CD4-positive, alpha-beta T cell (primary cell): ENCODE data around the gene MAPK14. TPM values are rescaled to one million over a fixed set of nuclear protein-coding genes. Genes with fewer than 3 reads are reported as not detected.
"Not testable (repeated sequence)": the region's sequence is repeated elsewhere in the genome, so short reads cannot be mapped to it uniquely, and the experiment has no call there.

Experiments
- ATAC-seq: fragments of 200-7000 bp; cut with Tn5 transposase; one replicate; pipeline ENCODE4 v1.10.0; 2022; ENCODE audit warnings: mild to moderate bottlenecking; ENCODE audit not compliant: poor library complexity
- CTCF ChIA-PET: fragments of 350-600 bp; sonication (Branson Sonifier 250); formaldehyde crosslinking; loops from one replicate; lab custom pipeline; 2021; ENCODE audit warnings: antibody characterized with exemption, inconsistent platforms; lab: Charles Lee
- POLR2A ChIA-PET: fragments of 350-600 bp; sonication (Branson Sonifier 250); formaldehyde crosslinking; loops from one replicate; lab custom pipeline; 2021; ENCODE audit warnings: antibody characterized with exemption, inconsistent platforms; lab: Charles Lee
- DNase-seq, 14 experiments: peaks; one replicate each; pipeline ENCODE4 v3.0.0-alpha.2; 2013 to 2020; ENCODE audit warnings: mixed read lengths in 2 of 14
- H3K27ac ChIP-seq, 2 donors: one replicate each; pipeline versions ENCODE4 v1.5.1 to v1.7.0; 2013; ENCODE audit warnings: low read length in 2 of 2, low read depth in 1 of 2, mild to moderate bottlenecking in 1 of 2
- H3K27me3 ChIP-seq, 2 experiments: 1 replicate in 1 of 2; 2 replicates in 1 of 2; pipeline versions ENCODE4 v1.6.1 to v1.7.0; 2013; ENCODE audit warnings: low read length in 2 of 2, control low read depth in 1 of 2, mild to moderate bottlenecking in 1 of 2, moderate library complexity in 1 of 2; ENCODE audit not compliant: insufficient read depth in 2 of 2, control insufficient read depth in 1 of 2
- H3K36me3 ChIP-seq: one replicate; pipeline ENCODE4 v1.6.1; 2013; ENCODE audit warnings: low read length, control low read depth; ENCODE audit not compliant: insufficient read depth
- H3K4me1 ChIP-seq: one replicate; pipeline ENCODE4 v1.6.1; 2013; ENCODE audit warnings: low read length, control low read depth; ENCODE audit not compliant: insufficient read depth
- H3K4me3 ChIP-seq: one replicate; pipeline ENCODE4 v1.5.1; 2013; ENCODE audit warnings: mild to moderate bottlenecking, low read length, moderate library complexity
- H3K9me3 ChIP-seq, 2 experiments: 1 replicate in 1 of 2; 2 replicates in 1 of 2; pipeline versions ENCODE4 v1.6.1 to v1.7.0; 2013; ENCODE audit warnings: low read length in 2 of 2, mild to moderate bottlenecking in 2 of 2, control low read depth in 1 of 2, moderate library complexity in 1 of 2; ENCODE audit not compliant: control insufficient read depth in 1 of 2, insufficient read depth in 1 of 2
- H3K27ac Mint-ChIP-seq: one replicate; pipeline ENCODE4 v1.8.0; 2020; ENCODE audit warnings: mixed read lengths
- H3K27me3 Mint-ChIP-seq: one replicate; pipeline ENCODE4 v1.8.0; 2021; ENCODE audit warnings: mixed read lengths
- H3K36me3 Mint-ChIP-seq: one replicate; pipeline ENCODE4 v1.8.0; 2021; ENCODE audit warnings: low read depth, mixed read lengths
- H3K4me1 Mint-ChIP-seq: one replicate; pipeline ENCODE4 v1.8.0; 2021; ENCODE audit warnings: low read depth, mixed read lengths
- H3K4me3 Mint-ChIP-seq: one replicate; pipeline ENCODE4 v1.8.0; 2020; ENCODE audit warnings: mild to moderate bottlenecking, mixed read lengths
- H3K9me3 Mint-ChIP-seq: one replicate; pipeline ENCODE4 v1.8.0; 2020; ENCODE audit warnings: mixed read lengths
- CTCF ChIP-seq: fragments of 200-600 bp; IDR thresholded peaks from one replicate; pipeline ENCODE4 v1.8.0; 2022; ENCODE audit warnings: antibody characterized with exemption, mild to moderate bottlenecking
- intact Hi-C, 2 experiments: fragments of 100-400 bp; cut with DNase I in 1 of 2; cut with micrococcal nuclease in 1 of 2; formaldehyde crosslinking; loops; one replicate each; pipeline versions ENCODE4 v1.15.1 to v1.9.0; 2023 to 2025; cut with DNase I, micrococcal nuclease
- polyA plus RNA-seq, 2 donors: library from polyadenylated mRNA; unstranded; fragments of 120-200 nt; gene quantifications; one replicate each; pipeline ENCODE4 v1.2.1, GENCODE V29; 2013
- total RNA-seq, 174 experiments: library from RNA in 2 of 174; stranded (reverse) in 2 of 174; gene quantifications; one replicate each; pipeline ENCODE4 v1.2.3 and lab custom pipeline; 2021 to 2026

Gene MAPK14
- total RNA-seq (10 to 100 TPM; 42.6 to 42.8 TPM), total RNA-seq (lab: John Stamatoyannopoulos, UW) (24.8 to 158 (median 94.5) reads per million in 172 experiments)
- 43.5 TPM for polyA plus RNA-seq (2013, experiment 1 of 2)
- 43.6 TPM for polyA plus RNA-seq (2013, experiment 2 of 2)

GRCh38 chr6:36027501-36028087, at the start of gene MAPK14:
Gene MAPK14, plus strand, starts transcription at chr6:36027808. Its CDS starts 350 bp downstream, at chr6:36028158.
- CTCF ChIA-PET = interaction anchor here (0.7 to 5.2 kb wide), 21 partner anchors 9 to 333 kb away, joined by 3 to 77 read pairs (median 4); no protein-coding TSS in a partner anchor
- Histone ChIP-seq H3K36me3 (no peaks in the 10 kb centered on the region), H3K9me3 (no peaks in the 10 kb centered on the region), H3K4me1 (peaks cover 34% of the 10 kb centered on the region), H3K27me3 (peaks cover 10 to 21% of the 10 kb centered on the region in 2 experiments), H3K4me3 (peak within 1 kb of the TSS; percentile 99), H3K27ac (peak within 1 kb of the TSS; percentile 53 to 85)
- Mint-ChIP-seq H3K27me3 (peaks cover 20% of the 10 kb centered on the region), H3K4me1 (peaks cover 44% of the 10 kb centered on the region), H3K27ac (peak within 1 kb of the TSS; percentile 83), H3K9me3 (no peaks in the 10 kb centered on the region), H3K36me3 (peaks cover 10% of the 10 kb centered on the region), H3K4me3 (peak within 1 kb of the TSS; percentile 96)
- intact Hi-C loops = loop anchor here (1.0 to 10.0 kb wide), 13 partner anchors 68 to 1787 kb away; partner anchors contain the start of genes BRPF3 (in 1 of the 2), KCTD20 (in 1 of the 2), PPIL1 (in 1 of the 2) and PXT1 (in 1 of the 2)
- ATAC-seq = peak; percentile 86
- peak; percentile 80 for TF ChIP-seq CTCF
- DNase-seq = peak; percentile 95 to 100 (median 98)
- POLR2A ChIA-PET = interaction anchor here (0.5 to 4.5 kb wide), 26 partner anchors 11 to 1672 kb away, joined by 3 to 57 read pairs (median 6); partner anchors contain the start of genes ANKS1A, BRPF3, MAPK13 and SRPK1

- H3K4me1 ChIP-seq, H3K27me3 ChIP-seq, H3K27ac ChIP-seq, CTCF ChIA-PET, H3K4me3 ChIP-seq, H3K36me3 ChIP-seq, intact Hi-C loops, H3K9me3 Mint-ChIP-seq, H3K27me3 Mint-ChIP-seq, H3K4me1 Mint-ChIP-seq, ATAC-seq, H3K4me3 Mint-ChIP-seq, POLR2A ChIA-PET, DNase-seq, H3K36me3 Mint-ChIP-seq, H3K9me3 ChIP-seq, H3K27ac Mint-ChIP-seq: not testable (repeated sequence)
Observed at GRCh38 chr6:35980126-35980525, 47.5 kb upstream of the MAPK14 start.

- H3K27ac Mint-ChIP-seq = no peak overlapping the region
- H3K36me3 ChIP-seq = no peaks in the 10 kb centered on the region
- no peak overlapping the region for H3K4me3 ChIP-seq
- ChIA-PET POLR2A (no interaction called here), CTCF (no interaction called here)
- H3K27ac ChIP-seq = no peak overlapping the region
- no peak for TF ChIP-seq CTCF
- no peaks in the 10 kb centered on the region for H3K36me3 Mint-ChIP-seq
- H3K27me3 ChIP-seq = no peaks in the 10 kb centered on the region
- H3K4me1 ChIP-seq = no peaks in the 10 kb centered on the region
- H3K9me3 Mint-ChIP-seq = no peaks in the 10 kb centered on the region
- H3K4me3 Mint-ChIP-seq = no peak overlapping the region
- H3K27me3 Mint-ChIP-seq = no peaks in the 10 kb centered on the region
- H3K4me1 Mint-ChIP-seq = no peaks in the 10 kb centered on the region
- no peak for ATAC-seq
- no peaks in the 10 kb centered on the region for H3K9me3 ChIP-seq
- no peak for DNase-seq
- intact Hi-C loops = no loop called here
Observed at GRCh38 chr6:35980991-35981645, 46.5 kb upstream of the MAPK14 start.
